SK-N-SH treated with all-trans-retinoic acid at 6 μM for 48 hours (cell line): ENCODE results near the gene FREM3.

ENCODE experiments used
- ATAC-seq: fragments of 200-7000 bp; cut with Tn5 transposase; 3 replicates; pipeline ENCODE4 v1.9.1; 2020; ENCODE audit warnings: mild to moderate bottlenecking, moderate library complexity
- ARNTL ChIP-seq: fragments of 450-650 bp; formaldehyde crosslinking; IDR thresholded peaks from 2 replicates; pipeline ENCODE4 v1.5.0; 2020; ENCODE audit warnings: low read depth, mild to moderate bottlenecking, moderate library complexity, borderline replicate concordance
- CREB5 ChIP-seq: fragments of 250-450 bp; sonication (Bioruptor Pico); IDR thresholded peaks from 2 replicates; pipeline ENCODE4 v1.5.1; 2020; ENCODE audit warnings: low read depth, mild to moderate bottlenecking, moderate library complexity
- CSDC2 ChIP-seq: fragments of 250-450 bp; sonication (Bioruptor Pico); IDR thresholded peaks from 2 replicates; pipeline ENCODE4 v1.5.0; 2020; ENCODE audit warnings: mild to moderate bottlenecking, moderate library complexity
- CSRNP3 ChIP-seq: fragments of 250-450 bp; sonication (Bioruptor Pico); IDR thresholded peaks from 2 replicates; pipeline ENCODE4 v1.5.1; 2021; ENCODE audit warnings: mild to moderate bottlenecking, moderate library complexity
- ESRRG ChIP-seq: fragments of 250-450 bp; sonication (Bioruptor Pico); IDR thresholded peaks from 2 replicates; pipeline ENCODE4 v1.6.1; 2021; ENCODE audit warnings: mild to moderate bottlenecking
- GLIS3 ChIP-seq: fragments of 250-450 bp; sonication (Bioruptor Pico); IDR thresholded peaks from 2 replicates; pipeline ENCODE4 v1.5.0; 2020; ENCODE audit warnings: mild to moderate bottlenecking, moderate library complexity
- ISL1 ChIP-seq: fragments of 250-450 bp; sonication (Bioruptor Pico); IDR thresholded peaks from 2 replicates; pipeline ENCODE4 v2.1.2; 2022; ENCODE audit warnings: mild to moderate bottlenecking, moderate library complexity
- OSR1 ChIP-seq: fragments of 250-450 bp; sonication (Bioruptor Pico); IDR thresholded peaks from 2 replicates; pipeline ENCODE4 v1.8.0; 2022; ENCODE audit warnings: moderate library complexity, mild to moderate bottlenecking, inconsistent platforms
- POU6F1 ChIP-seq: fragments of 250-450 bp; sonication (Bioruptor Pico); IDR thresholded peaks from 2 replicates; pipeline ENCODE4 v1.8.0; 2021; ENCODE audit warnings: low read depth, mild to moderate bottlenecking, moderate library complexity, borderline replicate concordance
- PPARA ChIP-seq: fragments of 250-450 bp; sonication (Bioruptor Pico); IDR thresholded peaks from 2 replicates; pipeline ENCODE4 v1.5.0; 2020; ENCODE audit warnings: mild to moderate bottlenecking, borderline replicate concordance
- SNAI2 ChIP-seq: fragments of 250-450 bp; sonication (Bioruptor Pico); IDR thresholded peaks from 2 replicates; pipeline ENCODE4 v1.5.0; 2020; ENCODE audit warnings: mild to moderate bottlenecking, moderate library complexity
- TCF4 ChIP-seq: fragments of 250-450 bp; sonication (Bioruptor Pico); IDR thresholded peaks from 2 replicates; pipeline ENCODE4 v1.8.0; 2021; ENCODE audit warnings: mild to moderate bottlenecking, moderate library complexity, borderline replicate concordance
- TOX ChIP-seq: fragments of 250-450 bp; sonication (Bioruptor Pico); IDR thresholded peaks from 2 replicates; pipeline ENCODE4 v1.8.0; 2021; ENCODE audit warnings: mild to moderate bottlenecking, moderate library complexity, borderline replicate concordance
- TSHZ2 ChIP-seq: fragments of 250-450 bp; sonication (Bioruptor Pico); IDR thresholded peaks from 2 replicates; pipeline ENCODE4 v1.5.0; 2020; ENCODE audit warnings: mild to moderate bottlenecking, moderate library complexity
- ZC3H10 ChIP-seq: fragments of 250-450 bp; sonication (Bioruptor Pico); IDR thresholded peaks from 2 replicates; pipeline ENCODE4 v1.5.1; 2021; ENCODE audit warnings: mild to moderate bottlenecking, moderate library complexity
- ZFP3 ChIP-seq: fragments of 250-450 bp; sonication (Bioruptor Pico); IDR thresholded peaks from 2 replicates; pipeline ENCODE4 v1.5.0; 2020; ENCODE audit warnings: mild to moderate bottlenecking, moderate library complexity
- ZFP30 ChIP-seq: fragments of 450-650 bp; formaldehyde crosslinking; IDR thresholded peaks from 2 replicates; pipeline ENCODE4 v1.5.0; 2022; ENCODE audit warnings: mild to moderate bottlenecking, moderate library complexity
- ZNF8 ChIP-seq: fragments of 450-650 bp; formaldehyde crosslinking; IDR thresholded peaks from 2 replicates; pipeline ENCODE4 v1.5.0; 2020; ENCODE audit warnings: mild to moderate bottlenecking, moderate library complexity

The FREM3 gene

GRCh38 chr4:143642611-143643010, 57.9 kb downstream of the FREM3 start (continued):
- TF ChIP-seq CREB5 (no peak), ZFP30 (CRISPR knock-in tag) (no peak), PPARA (CRISPR knock-in tag) (no peak), POU6F1 (no peak), ISL1 (no peak)

GRCh38 chr4:143641361-143641760, 59.1 kb downstream of the FREM3 start:
- no peak for TF ChIP-seq SNAI2
- no peak for TF ChIP-seq CREB5
- TF ChIP-seq ZNF8: no peak
- TF ChIP-seq GLIS3 (CRISPR knock-in tag): no peak
- TF ChIP-seq ISL1: no peak; the same call in 1 of the 2 replicates
- no peak for TF ChIP-seq TOX (CRISPR knock-in tag)
- no peak for TF ChIP-seq OSR1
- no peak for TF ChIP-seq TSHZ2 (CRISPR knock-in tag)
- no peak for TF ChIP-seq TCF4 (CRISPR knock-in tag)
- no peak for TF ChIP-seq CSRNP3 (CRISPR knock-in tag)
- no peak for TF ChIP-seq PPARA (CRISPR knock-in tag)
- TF ChIP-seq ZC3H10 (CRISPR knock-in tag): no peak
- ATAC-seq: no peak

GRCh38 chr4:143634763-143635162, 65.7 kb downstream of the FREM3 start:
- no peak for TF ChIP-seq ZFP3 (CRISPR knock-in tag)
- no peak for TF ChIP-seq POU6F1
- ATAC-seq: no peak

- ATAC-seq: no peak
- no peak for TF ChIP-seq ESRRG (CRISPR knock-in tag)
- no peak for TF ChIP-seq POU6F1
- no peak for TF ChIP-seq CSRNP3 (CRISPR knock-in tag)
- no peak for TF ChIP-seq TSHZ2 (CRISPR knock-in tag)
- no peak for TF ChIP-seq TCF4 (CRISPR knock-in tag)
- TF ChIP-seq ARNTL (CRISPR knock-in tag): no peak
- TF ChIP-seq CSDC2 (CRISPR knock-in tag): no peak
- TF ChIP-seq GLIS3 (CRISPR knock-in tag): no peak
These were observed 66.6 kb downstream of the FREM3 start for GRCh38 chr4:143633833-143634232.
